Thyroid gland (tissue), 4 donors: Measurements from ENCODE around the gene CIP2A.

Experiments
- POLR2A ChIP-seq, 2 donors: fragments of 450-650 bp; IDR thresholded peaks; one replicate each; pipeline ENCODE4 v1.6.1; 2017; ENCODE audit warnings: antibody characterized with exemption in 2 of 2, mild to moderate bottlenecking in 2 of 2, moderate library complexity in 1 of 2
- TF ChIP-seq, protein P1 (sequence below), 6 experiments: fragments of 200-600 bp in 3 of 6; fragments of 450-650 bp in 3 of 6; sonication (generic) in 3 of 6; IDR thresholded peaks; one replicate each; pipeline ENCODE4 v1.5.1; 2016 to 2019; ENCODE audit warnings: antibody characterized with exemption in 6 of 6, mild to moderate bottlenecking in 2 of 6, inconsistent platforms in 1 of 6, moderate library complexity in 1 of 6

GRCh38 chr3:108623504-108623903, 34.3 kb upstream of the CIP2A start:
- no peak for TF ChIP-seq POLR2A (IDR thresholded peaks at IDR 0.05)
- TF ChIP-seq, protein P1, sequence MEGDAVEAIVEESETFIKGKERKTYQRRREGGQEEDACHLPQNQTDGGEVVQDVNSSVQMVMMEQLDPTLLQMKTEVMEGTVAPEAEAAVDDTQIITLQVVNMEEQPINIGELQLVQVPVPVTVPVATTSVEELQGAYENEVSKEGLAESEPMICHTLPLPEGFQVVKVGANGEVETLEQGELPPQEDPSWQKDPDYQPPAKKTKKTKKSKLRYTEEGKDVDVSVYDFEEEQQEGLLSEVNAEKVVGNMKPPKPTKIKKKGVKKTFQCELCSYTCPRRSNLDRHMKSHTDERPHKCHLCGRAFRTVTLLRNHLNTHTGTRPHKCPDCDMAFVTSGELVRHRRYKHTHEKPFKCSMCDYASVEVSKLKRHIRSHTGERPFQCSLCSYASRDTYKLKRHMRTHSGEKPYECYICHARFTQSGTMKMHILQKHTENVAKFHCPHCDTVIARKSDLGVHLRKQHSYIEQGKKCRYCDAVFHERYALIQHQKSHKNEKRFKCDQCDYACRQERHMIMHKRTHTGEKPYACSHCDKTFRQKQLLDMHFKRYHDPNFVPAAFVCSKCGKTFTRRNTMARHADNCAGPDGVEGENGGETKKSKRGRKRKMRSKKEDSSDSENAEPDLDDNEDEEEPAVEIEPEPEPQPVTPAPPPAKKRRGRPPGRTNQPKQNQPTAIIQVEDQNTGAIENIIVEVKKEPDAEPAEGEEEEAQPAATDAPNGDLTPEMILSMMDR (IDR thresholded peaks at IDR 0.05) = no peak
